GM12878 (cell line): ENCODE data around the gene CDKN3. TPM values are rescaled to one million over a fixed set of nuclear protein-coding genes. Genes with fewer than 3 reads are reported as not detected.

Source experiments
- ATAC-seq: fragments of 200-7000 bp; cut with Tn5 transposase; 3 replicates; pipeline ENCODE4 v1.9.1; 2020; ENCODE audit warnings: mild to moderate bottlenecking, moderate library complexity
- BruUV-seq: library from RNA; stranded (reverse); fragments of 400-500 nt; replicated peaks from 2 replicates; lab custom pipeline; 2021; lab: Mats Ljungman, UMichigan
- CTCF ChIA-PET: fragments of 300-600 bp; sonication (Branson Sonifier 250); formaldehyde crosslinking; extraction: SDS; loops from one replicate; lab custom pipeline; 2021; ENCODE audit warnings: inconsistent platforms; lab: Yijun Ruan, JAX
- POLR2A ChIA-PET: fragments of 350-600 bp; formaldehyde crosslinking; extraction: SDS; loops from one replicate; lab custom pipeline; 2021; ENCODE audit warnings: inconsistent platforms; lab: Charles Lee
- RAD21 ChIA-PET: fragments of 300-600 bp; sonication (Branson Sonifier 250); formaldehyde crosslinking; loops from one replicate; lab custom pipeline; 2023; ENCODE audit warnings: antibody characterized with exemption; ENCODE audit not compliant: unreplicated experiment; lab: Charles Lee
- SMC1A ChIA-PET: fragments of 300-600 bp; sonication (Branson Sonifier 250); formaldehyde crosslinking; loops from one replicate; lab custom pipeline; 2023; ENCODE audit not compliant: unreplicated experiment, uncharacterized antibody; lab: Charles Lee
- DNase-seq: peaks from one replicate; pipeline ENCODE4 v3.0.0-alpha.2; 2011; ENCODE audit warnings: low read depth, low spot score
- FAIRE-seq: peaks from 3 replicates; lab custom pipeline; 2011; peaks lifted over from hg19 to GRCh38; lab: Jason Lieb, UNC
- H2AFZ ChIP-seq: 2 replicates; pipeline ENCODE4 v1.6.0; 2011; ENCODE audit warnings: low read depth, low read length, control low read depth; ENCODE audit not compliant: control insufficient read depth
- H3K27ac ChIP-seq: 2 replicates; pipeline ENCODE4 v1.5.1; 2011; ENCODE audit warnings: control low read depth; ENCODE audit not compliant: control insufficient read depth, insufficient read depth
- H3K27me3 ChIP-seq, 2 experiments: replicated peaks in 1 of 2; 2 replicates each; pipeline versions ENCODE4 v1.6.0 to v1.6.1; 2011; ENCODE audit warnings: low read length in 1 of 2; ENCODE audit not compliant: control insufficient read depth in 2 of 2, insufficient read depth in 2 of 2
- H3K36me3 ChIP-seq, 2 experiments: 2 replicates each; pipeline ENCODE4 v1.5.1; 2011; ENCODE audit warnings: low read length in 1 of 2; ENCODE audit not compliant: control insufficient read depth in 2 of 2, insufficient read depth in 2 of 2
- H3K4me1 ChIP-seq: 2 replicates; pipeline ENCODE4 v1.6.1; 2011; ENCODE audit warnings: mild to moderate bottlenecking, low read length, moderate library complexity, mixed read lengths; ENCODE audit not compliant: control insufficient read depth, insufficient read depth
- H3K4me2 ChIP-seq: 2 replicates; pipeline ENCODE4 v1.6.0; 2011; ENCODE audit warnings: control low read depth; ENCODE audit not compliant: control insufficient read depth, insufficient read depth
- H3K4me3 ChIP-seq: fragments of 200-600 bp; sonication (generic); 2 replicates; pipeline ENCODE4 v1.5.1; 2016
- H3K79me2 ChIP-seq: 2 replicates; pipeline ENCODE4 v1.6.0; 2011; ENCODE audit warnings: low read length; ENCODE audit not compliant: control insufficient read depth, insufficient read depth
- H3K9ac ChIP-seq: 2 replicates; pipeline ENCODE4 v1.8.0; 2011; ENCODE audit warnings: low read length, control low read depth, mixed read lengths; ENCODE audit not compliant: control insufficient read depth, insufficient read depth
- H3K9me3 ChIP-seq: replicated peaks from 3 replicates; pipeline ENCODE4 v1.5.1; 2011; ENCODE audit warnings: mild to moderate bottlenecking, low read length; ENCODE audit not compliant: control insufficient read depth, insufficient read depth
- H4K20me1 ChIP-seq: 2 replicates; pipeline ENCODE4 v1.6.0; 2011; ENCODE audit not compliant: control insufficient read depth, insufficient read depth
- BACH1 ChIP-seq: fragments of 450-650 bp; IDR thresholded peaks from 2 replicates; pipeline ENCODE4 v1.6.1; 2017; ENCODE audit warnings: mild to moderate bottlenecking, borderline replicate concordance
- DPF2 ChIP-seq: fragments of 450-650 bp; IDR thresholded peaks from 2 replicates; pipeline ENCODE4 v1.6.1; 2017; ENCODE audit warnings: mild to moderate bottlenecking
- E2F8 ChIP-seq: fragments of 450-650 bp; IDR thresholded peaks from 2 replicates; pipeline ENCODE4 v1.6.1; 2018; ENCODE audit warnings: mild to moderate bottlenecking, low read depth, moderate library complexity; ENCODE audit not compliant: partially characterized antibody
- EGR1 ChIP-seq, 2 experiments: IDR thresholded peaks; 1 replicate in 1 of 2; 2 replicates in 1 of 2; pipeline ENCODE4 v1.6.1; 2011 to 2012; ENCODE audit warnings: low read depth in 2 of 2, low read length in 2 of 2, borderline replicate concordance in 1 of 2, mild to moderate bottlenecking in 1 of 2, moderate library complexity in 1 of 2
- IRF5 ChIP-seq: fragments of 450-650 bp; IDR thresholded peaks from 2 replicates; pipeline ENCODE4 v1.6.1; 2017; ENCODE audit warnings: borderline replicate concordance
- MEF2B ChIP-seq: fragments of 450-650 bp; IDR thresholded peaks from 2 replicates; pipeline ENCODE4 v1.6.1; 2018; ENCODE audit warnings: mild to moderate bottlenecking, moderate library complexity; ENCODE audit not compliant: partially characterized antibody, poor library complexity, severe bottlenecking
- MTA3 ChIP-seq: IDR thresholded peaks from 2 replicates; pipeline ENCODE4 v1.6.1; 2012; ENCODE audit warnings: low read length, inconsistent platforms, borderline replicate concordance
- NFIC ChIP-seq: IDR thresholded peaks from 2 replicates; pipeline ENCODE4 v1.6.1; 2012; ENCODE audit warnings: low read depth, mild to moderate bottlenecking, inconsistent platforms, low read length, moderate library complexity
- PAX8 ChIP-seq: fragments of 450-650 bp; IDR thresholded peaks from 2 replicates; pipeline ENCODE4 v1.6.1; 2017; ENCODE audit warnings: mild to moderate bottlenecking, moderate library complexity
- POLR2A ChIP-seq: IDR thresholded peaks from 2 replicates; pipeline ENCODE4 v1.6.1; 2011; ENCODE audit warnings: low read depth, mild to moderate bottlenecking, low read length
- PRDM15 ChIP-seq: fragments of 450-650 bp; formaldehyde crosslinking; IDR thresholded peaks from 2 replicates; pipeline ENCODE4 v1.4.0; 2020; ENCODE audit warnings: mild to moderate bottlenecking, moderate library complexity
- SREBF1 ChIP-seq: IDR thresholded peaks from 2 replicates; pipeline ENCODE4 v1.6.1; 2012; ENCODE audit warnings: mild to moderate bottlenecking, low read length
- SRF ChIP-seq, 2 experiments: IDR thresholded peaks; 2 replicates each; pipeline ENCODE4 v1.6.1; 2011; ENCODE audit warnings: low read depth in 2 of 2, low read length in 2 of 2, mild to moderate bottlenecking in 1 of 2, moderate library complexity in 1 of 2
- WGBS: methylation state at CpG from one replicate; pipeline ENCODE4 v1.1.6; 2016; ENCODE audit warnings: low lambda C conversion rate; ENCODE audit not compliant: insufficient replicate concordance, insufficient coverage; ENCODE audit errors: missing lambda C conversion rate; 5-methylcytosine and 5-hydroxymethylcytosine counted together
- in situ Hi-C: fragments of 300-500 bp; cut with MboI; formaldehyde crosslinking; loops from 9 replicates; pipeline ENCODE4 v1.14.3; 2018; ENCODE audit warnings: mixed read lengths
- intact Hi-C: fragments of 100-400 bp; cut with micrococcal nuclease; formaldehyde crosslinking; loops from one replicate; pipeline ENCODE4 v1.14.2; 2022; ENCODE audit not compliant: unreplicated experiment
- polyA plus RNA-seq, 11 experiments: library from polyadenylated mRNA; depleted of rRNA in 4 of 11; unstranded in 6 of 11; stranded (reverse) in 5 of 11; fragments of >200 nt; fragmentation: Nextera tagmentation in 4 of 11; fragmentation: Illumina TruSeq in 1 of 11; extraction: Ambion mirVana in 4 of 11; extraction: Trizol in 1 of 11; gene quantifications; 1 replicate in 1 of 11; 2 replicates in 10 of 11; pipeline versions ENCODE4 v1.2.1 to v1.2.3, GENCODE V29; 2011 to 2016; ENCODE audit warnings: inconsistent platforms in 2 of 11, missing spikeins in 2 of 11, low read depth in 1 of 11
- total RNA-seq, 4 experiments: library from RNA; depleted of rRNA in 3 of 4; stranded (reverse); fragments of >200 nt in 3 of 4; fragmentation: Illumina TruSeq in 1 of 4; extraction: Trizol in 1 of 4; gene quantifications; 2 replicates each; pipeline versions ENCODE4 v1.2.1 to v1.2.3, GENCODE V29; 2013 to 2021

The CDKN3 gene
- total and polyA plus RNA-seq, 10 of the 15 experiments (the other 5 are each of a cell fraction or from before 2014, with no cell fraction given), result 54.9 to 197 (median 111) TPM

GRCh38 chr14:54423991-54424390 is 27.2 kb downstream of the CDKN3 start (continued):
- no peak for TF ChIP-seq DPF2

DNA sequence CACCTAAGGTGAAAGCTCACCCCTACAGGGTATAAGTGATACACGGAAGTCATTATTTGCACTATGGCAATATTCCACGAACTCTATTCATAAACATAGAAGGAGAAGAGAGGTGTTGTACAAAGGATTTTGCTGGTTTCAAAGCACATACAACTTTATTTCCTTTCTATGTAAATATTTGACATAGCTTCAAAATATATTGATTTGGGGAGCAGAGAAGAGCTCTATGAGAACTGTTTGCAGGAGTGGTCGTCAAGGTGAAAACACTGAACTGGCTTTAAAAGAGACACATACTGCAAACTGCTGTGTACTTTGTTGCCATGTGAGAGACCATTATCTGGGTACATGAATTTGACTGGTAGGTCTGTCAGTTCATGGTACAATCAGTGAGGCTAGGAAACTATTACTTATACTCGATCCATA is 27.7 kb downstream of the CDKN3 start:
- in situ Hi-C loops, result no loop called here
- BruUV-seq, result no TSS peak
- Histone ChIP-seq H3K79me2 (no peaks in the 10 kb centered on the region), H3K27me3 (no peaks in the 10 kb centered on the region), H3K4me2 (no peak overlapping the region), H2AFZ (no peak overlapping the region), H3K4me1 (no peaks in the 10 kb centered on the region), H3K4me3 (no peak overlapping the region), H3K9me3 (no peaks in the 10 kb centered on the region), H3K36me3 (peaks cover 6 to 23% of the 10 kb centered on the region in 2 experiments), H3K9ac (no peak overlapping the region), H4K20me1 (no peaks in the 10 kb centered on the region), H3K27ac (no peak overlapping the region)
- intact Hi-C loops, result no loop called here
- FAIRE-seq, result no peak
- ChIA-PET CTCF (interaction anchor here (0.7 to 2.4 kb wide), 5 partner anchors 8 to 140 kb away, joined by 3 to 10 read pairs (median 3); no protein-coding TSS in a partner anchor), POLR2A (no interaction called here), RAD21 (no interaction called here), SMC1A (interaction anchor here (1.2 to 2.7 kb wide), 4 partner anchors 11 to 27 kb away, joined by 3 to 15 read pairs (median 4); partner anchors contain the start of gene CDKN3)
- no peak for ATAC-seq
- no peak for DNase-seq
- no peak for TF ChIP-seq EGR1 (IDR thresholded peaks at IDR 0.05; ENCODE audit: borderline replicate concordance in 1 of 2, low read depth in 2 of 2, low read length in 2 of 2)
- TF ChIP-seq SREBF1, result no peak
- TF ChIP-seq MEF2B, result no peak
- no peak for TF ChIP-seq PAX8
- TF ChIP-seq SRF (IDR thresholded peaks at IDR 0.05; ENCODE audit: low read depth in 2 of 2, low read length in 2 of 2), result no peak
- TF ChIP-seq E2F8, result no peak
- TF ChIP-seq NFIC, result no peak
- TF ChIP-seq PRDM15, result no peak
- TF ChIP-seq BACH1, result no peak
- TF ChIP-seq MTA3, result no peak
- no peak for TF ChIP-seq POLR2A
- TF ChIP-seq IRF5, result no peak
- 98% methylated on average over 4 of the region's 4 CpGs for WGBS
